Bronchial epithelial cell (primary cell): ENCODE data around the gene SIGLEC6. TPM values are rescaled to one million over a fixed set of nuclear protein-coding genes. Genes with fewer than 3 reads are reported as not detected.

Experiments used
- DNase-seq: peaks from one replicate; pipeline ENCODE4 v3.0.0-alpha.2; 2010; ENCODE audit warnings: low read depth
- FAIRE-seq: peaks from 2 replicates; lab custom pipeline; 2011; peaks lifted over from hg19 to GRCh38; lab: Jason Lieb, UNC
- H3K27me3 ChIP-seq: 2 replicates; pipeline ENCODE4 v1.5.1; 2011; ENCODE audit warnings: low read length; ENCODE audit not compliant: control insufficient read depth, insufficient read depth
- H3K36me3 ChIP-seq: 2 replicates; pipeline ENCODE4 v1.5.1; 2011; ENCODE audit warnings: low read length; ENCODE audit not compliant: control insufficient read depth, insufficient read depth
- H3K4me3 ChIP-seq: 2 replicates; pipeline ENCODE4 v1.5.1; 2011; ENCODE audit warnings: mild to moderate bottlenecking, low read depth, low read length, control low read depth
- total RNA-seq: library from RNA; depleted of rRNA; stranded (reverse); fragments of >200 nt; gene quantifications from 2 replicates; pipeline ENCODE4 v1.2.1, GENCODE V29; 2014
- TF ChIP-seq, protein P1 (sequence below): IDR thresholded peaks from 2 replicates; pipeline ENCODE4 v1.5.1; 2011; ENCODE audit warnings: mild to moderate bottlenecking, moderate library complexity, low read length, control low read depth, inconsistent platforms; ENCODE audit not compliant: insufficient read depth, severe bottlenecking

Gene SIGLEC6
- total RNA-seq, result not detected in 2 replicates

DNA sequence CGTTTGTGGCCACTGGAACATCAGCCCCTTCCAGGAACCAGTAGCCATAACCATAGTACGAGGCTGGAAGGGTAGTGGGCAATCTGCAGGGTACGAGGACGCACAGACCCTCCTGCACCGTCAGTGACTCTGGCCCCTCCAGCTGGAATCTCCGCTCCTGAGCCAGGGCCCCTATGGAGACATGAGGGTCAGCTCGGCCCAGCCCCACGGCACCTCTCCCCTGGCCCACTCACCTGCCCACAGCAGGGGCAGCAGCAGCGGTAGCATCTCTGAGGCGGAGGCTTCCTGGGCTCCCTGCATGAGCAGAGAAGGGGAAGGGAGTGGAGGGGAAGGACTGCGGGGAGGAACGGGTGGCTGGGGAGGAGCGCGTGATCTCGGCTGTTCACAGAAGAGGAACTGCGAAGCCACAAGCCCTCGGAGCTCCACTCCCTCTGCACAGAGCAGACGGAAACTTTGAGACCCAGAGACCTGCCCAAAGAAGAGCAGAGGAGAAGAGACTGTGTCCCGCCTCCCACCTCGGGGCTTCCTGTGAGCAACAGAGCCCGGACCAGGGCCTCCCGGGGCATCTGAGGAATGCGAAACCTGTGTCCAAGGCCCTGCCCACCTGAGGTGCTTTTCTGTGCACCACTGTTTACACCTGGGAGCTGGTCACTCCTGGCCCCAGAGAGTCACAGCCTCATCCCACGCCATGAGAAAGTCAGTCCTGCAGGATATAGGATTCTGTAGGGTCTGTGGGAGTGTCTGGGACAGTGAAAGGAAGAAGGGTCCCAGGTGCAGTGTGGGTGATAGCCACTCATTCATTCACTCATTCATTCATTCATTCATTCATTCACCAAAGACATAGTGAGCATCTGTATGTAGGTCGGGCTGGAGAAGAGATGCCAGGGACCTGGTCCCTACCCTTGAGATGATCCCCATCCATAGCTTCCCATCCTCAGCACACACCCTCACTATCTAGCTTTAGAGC lies at the start of gene SIGLEC6:
Gene SIGLEC6, minus strand, starts transcription at position 322 of the 967 bp plus-strand sequence. Its CDS starts 22 bp downstream, at position 300.
- H3K36me3 ChIP-seq, result no peaks in the 10 kb centered on the region
- DNase-seq (no peak), FAIRE-seq (peak; percentile 7)
- no peaks in the 10 kb centered on the region for H3K27me3 ChIP-seq
- no peak within 1 kb of the TSS for H3K4me3 ChIP-seq
- TF ChIP-seq, protein P1, sequence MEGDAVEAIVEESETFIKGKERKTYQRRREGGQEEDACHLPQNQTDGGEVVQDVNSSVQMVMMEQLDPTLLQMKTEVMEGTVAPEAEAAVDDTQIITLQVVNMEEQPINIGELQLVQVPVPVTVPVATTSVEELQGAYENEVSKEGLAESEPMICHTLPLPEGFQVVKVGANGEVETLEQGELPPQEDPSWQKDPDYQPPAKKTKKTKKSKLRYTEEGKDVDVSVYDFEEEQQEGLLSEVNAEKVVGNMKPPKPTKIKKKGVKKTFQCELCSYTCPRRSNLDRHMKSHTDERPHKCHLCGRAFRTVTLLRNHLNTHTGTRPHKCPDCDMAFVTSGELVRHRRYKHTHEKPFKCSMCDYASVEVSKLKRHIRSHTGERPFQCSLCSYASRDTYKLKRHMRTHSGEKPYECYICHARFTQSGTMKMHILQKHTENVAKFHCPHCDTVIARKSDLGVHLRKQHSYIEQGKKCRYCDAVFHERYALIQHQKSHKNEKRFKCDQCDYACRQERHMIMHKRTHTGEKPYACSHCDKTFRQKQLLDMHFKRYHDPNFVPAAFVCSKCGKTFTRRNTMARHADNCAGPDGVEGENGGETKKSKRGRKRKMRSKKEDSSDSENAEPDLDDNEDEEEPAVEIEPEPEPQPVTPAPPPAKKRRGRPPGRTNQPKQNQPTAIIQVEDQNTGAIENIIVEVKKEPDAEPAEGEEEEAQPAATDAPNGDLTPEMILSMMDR, result no peak

DNA sequence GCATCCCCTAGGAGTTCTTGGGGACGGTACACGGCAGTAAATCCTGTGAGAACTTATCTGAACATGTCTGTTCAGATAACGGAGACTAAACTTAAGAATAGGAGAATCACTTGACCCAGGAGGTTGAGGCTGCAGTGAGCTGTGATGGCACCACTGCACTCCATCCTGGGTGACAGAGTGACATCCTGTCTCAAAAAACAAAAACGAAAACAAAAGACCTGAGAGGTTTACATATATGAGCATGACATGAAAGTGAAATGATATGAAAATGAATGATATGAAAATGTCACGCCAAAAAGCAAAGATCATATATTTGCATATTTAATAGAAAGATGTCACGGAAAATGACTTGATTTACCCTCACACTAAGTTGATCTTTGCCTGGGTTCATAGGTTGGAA lies 45.4 kb upstream of the SIGLEC6 start:
- no peaks in the 10 kb centered on the region for H3K27me3 ChIP-seq
- no peak overlapping the region for H3K4me3 ChIP-seq
- no peak for FAIRE-seq
- TF ChIP-seq, protein P1, result no peak
- H3K36me3 ChIP-seq, result peaks cover 8% of the 10 kb centered on the region
- DNase-seq, result no peak

DNA sequence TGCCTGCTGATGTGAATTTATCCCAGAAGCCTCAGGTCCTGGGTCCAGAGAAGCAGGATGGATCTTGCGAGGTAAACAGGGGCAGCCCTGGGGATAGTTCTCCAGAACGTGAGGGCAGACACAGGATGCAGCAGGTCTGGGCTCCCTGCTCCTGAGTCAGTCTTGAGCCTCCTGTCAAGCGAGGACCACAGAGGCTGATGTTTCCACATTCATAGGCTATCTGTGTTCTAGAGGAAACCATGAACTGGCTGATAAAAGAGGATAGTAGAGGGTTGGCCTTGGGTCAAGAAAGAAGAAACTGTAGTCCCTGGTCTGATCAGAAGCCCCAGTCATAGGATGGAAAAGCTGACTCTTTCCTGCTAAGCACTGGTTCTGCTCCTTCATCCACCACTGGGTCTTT lies 41.9 kb upstream of the SIGLEC6 start:
- H3K27me3 ChIP-seq, result no peaks in the 10 kb centered on the region

DNA sequence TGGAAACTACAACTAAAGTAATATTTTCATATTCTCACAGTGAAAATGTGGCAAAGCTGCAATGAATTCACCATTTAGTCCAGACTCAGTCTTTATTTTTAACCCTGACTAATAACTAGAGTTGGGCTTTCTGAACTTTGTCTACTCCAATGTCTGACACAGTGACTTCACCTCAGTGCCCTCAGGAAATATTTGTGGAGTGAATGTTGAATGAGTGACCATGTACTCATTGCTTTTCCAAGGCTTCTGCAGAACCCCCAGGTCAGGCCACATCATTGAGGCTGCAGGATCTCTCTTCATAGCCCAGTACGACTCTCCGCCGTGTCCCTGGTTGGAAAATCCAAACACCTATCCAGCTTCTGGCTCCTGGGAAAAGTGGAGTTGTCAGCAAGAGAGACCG lies 41.4 kb upstream of the SIGLEC6 start:
- FAIRE-seq (no peak), DNase-seq (peak; percentile 49)
- Histone ChIP-seq H3K36me3 (peaks cover 6% of the 10 kb centered on the region), H3K4me3 (no peak overlapping the region), H3K27me3 (no peaks in the 10 kb centered on the region)
- TF ChIP-seq, protein P1, result no peak

More for the DNA sequence above, 41.9 kb upstream of the SIGLEC6 start:
- TF ChIP-seq, protein P1, result no peak
- no peak overlapping the region for H3K4me3 ChIP-seq
- H3K36me3 ChIP-seq, result peaks cover 6% of the 10 kb centered on the region
- DNase-seq, result no peak
- FAIRE-seq, result no peak

DNA sequence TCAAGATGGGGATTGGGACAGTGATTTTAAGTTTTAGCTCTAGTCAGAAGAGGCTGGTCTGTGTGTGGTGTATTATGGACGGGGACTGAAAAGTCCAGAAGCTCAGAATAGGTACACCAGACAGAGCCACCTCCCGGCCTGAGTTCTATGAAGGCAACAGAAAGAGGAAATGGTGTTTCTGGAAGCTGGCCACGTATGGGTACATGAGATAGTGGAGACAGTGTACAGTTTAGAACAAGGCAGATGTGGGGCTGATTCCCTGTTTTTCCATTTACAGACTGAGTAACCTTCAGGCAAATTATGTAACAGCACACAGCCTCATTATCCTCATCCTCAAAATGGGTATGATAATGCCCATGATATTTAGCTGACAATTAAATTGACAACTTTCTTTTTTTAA lies 40.9 kb upstream of the SIGLEC6 start:
- Histone ChIP-seq H3K27me3 (no peaks in the 10 kb centered on the region), H3K4me3 (no peak overlapping the region), H3K36me3 (peaks cover 6% of the 10 kb centered on the region)
- DNase-seq (no peak), FAIRE-seq (no peak)
- TF ChIP-seq, protein P1, result no peak
